ENCODE measurements around the gene GLOD5. TPM values are rescaled to one million over a fixed set of nuclear protein-coding genes. Genes with fewer than 3 reads are reported as not detected.
"Not testable (repeated sequence)": the region's sequence is repeated elsewhere in the genome, so short reads cannot be mapped to it uniquely, and the experiment has no call there.

The GLOD5 gene
- total RNA-seq, 2 experiments from 2014 or later = not detected

DNA sequence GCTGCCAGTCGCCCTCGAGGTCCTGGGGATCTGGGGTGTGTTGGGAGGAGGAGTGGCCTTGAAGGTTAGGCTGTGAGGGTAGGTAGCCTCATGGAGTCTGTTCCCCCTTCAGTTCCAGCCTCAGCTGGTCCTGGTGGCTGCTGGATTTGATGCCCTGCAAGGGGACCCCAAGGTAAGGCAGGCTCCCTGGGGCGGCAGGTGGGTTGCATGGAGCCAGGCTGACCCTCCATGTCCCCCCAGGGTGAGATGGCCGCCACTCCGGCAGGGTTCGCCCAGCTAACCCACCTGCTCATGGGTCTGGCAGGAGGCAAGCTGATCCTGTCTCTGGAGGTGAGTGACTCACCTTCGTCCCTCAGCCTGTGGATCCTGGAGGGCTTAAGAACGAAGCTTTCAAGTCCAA is 53.2 kb downstream of the GLOD5 start:
- ATAC-seq (no peak), DNase-seq (no peak)
- Mint-ChIP-seq H3K27ac (no peak overlapping the region), H3K9me3 (ENCODE audit: low read depth) (no peaks in the 10 kb centered on the region), H3K4me1 (no peaks in the 10 kb centered on the region), H3K36me3 (peaks cover 7% of the 10 kb centered on the region), H3K27me3 (no peaks in the 10 kb centered on the region), H3K4me3 (no peak overlapping the region)
- CTCF ChIA-PET = no interaction called here

GRCh38 chrX:48815266-48815665 is 53.7 kb downstream of the GLOD5 start:
- no peak for DNase-seq
- Mint-ChIP-seq H3K9me3 (ENCODE audit: low read depth) (no peaks in the 10 kb centered on the region), H3K27me3 (no peaks in the 10 kb centered on the region), H3K36me3 (peaks cover 8% of the 10 kb centered on the region), H3K27ac (no peak overlapping the region), H3K4me1 (no peaks in the 10 kb centered on the region), H3K4me3 (no peak overlapping the region)
- no peak for ATAC-seq
- CTCF ChIA-PET = no interaction called here

GRCh38 chrX:48816014-48816810 is 54.7 kb downstream of the GLOD5 start:
- DNase-seq = no peak
- Mint-ChIP-seq H3K4me3 (no peak overlapping the region), H3K27me3 (no peaks in the 10 kb centered on the region), H3K4me1 (no peaks in the 10 kb centered on the region), H3K9me3 (ENCODE audit: low read depth) (no peaks in the 10 kb centered on the region), H3K27ac (no peak overlapping the region), H3K36me3 (peaks cover 7% of the 10 kb centered on the region)
- no peak for ATAC-seq
- CTCF ChIA-PET = no interaction called here

GRCh38 chrX:48818098-48818497 is 56.6 kb downstream of the GLOD5 start:
- H3K4me3 Mint-ChIP-seq = no peak overlapping the region
- no peaks in the 10 kb centered on the region for H3K4me1 Mint-ChIP-seq
- no peak overlapping the region for H3K27ac Mint-ChIP-seq
- peaks cover 3% of the 10 kb centered on the region for H3K36me3 Mint-ChIP-seq
- ATAC-seq = no peak
- no peak for DNase-seq
- CTCF ChIA-PET = no interaction called here
- no peaks in the 10 kb centered on the region for H3K27me3 Mint-ChIP-seq
- H3K9me3 Mint-ChIP-seq (ENCODE audit: low read depth) = no peaks in the 10 kb centered on the region

GRCh38 chrX:48818866-48819265 is 57.3 kb downstream of the GLOD5 start:
- DNase-seq = no peak
- H3K9me3 Mint-ChIP-seq (ENCODE audit: low read depth) = no peaks in the 10 kb centered on the region
- H3K4me3 Mint-ChIP-seq = no peak overlapping the region
- no peak for ATAC-seq
- H3K27me3 Mint-ChIP-seq = no peaks in the 10 kb centered on the region
- peaks cover 3% of the 10 kb centered on the region for H3K36me3 Mint-ChIP-seq
- no peak overlapping the region for H3K27ac Mint-ChIP-seq
- no peaks in the 10 kb centered on the region for H3K4me1 Mint-ChIP-seq
- CTCF ChIA-PET = no interaction called here

GRCh38 chrX:48819394-48819793 is 57.8 kb downstream of the GLOD5 start:
- CTCF ChIA-PET; DNase-seq; H3K9me3 Mint-ChIP-seq (ENCODE audit: low read depth); H3K27ac Mint-ChIP-seq; H3K4me3 Mint-ChIP-seq; H3K4me1 Mint-ChIP-seq; H3K27me3 Mint-ChIP-seq; H3K36me3 Mint-ChIP-seq; ATAC-seq: not testable (repeated sequence)

DNA sequence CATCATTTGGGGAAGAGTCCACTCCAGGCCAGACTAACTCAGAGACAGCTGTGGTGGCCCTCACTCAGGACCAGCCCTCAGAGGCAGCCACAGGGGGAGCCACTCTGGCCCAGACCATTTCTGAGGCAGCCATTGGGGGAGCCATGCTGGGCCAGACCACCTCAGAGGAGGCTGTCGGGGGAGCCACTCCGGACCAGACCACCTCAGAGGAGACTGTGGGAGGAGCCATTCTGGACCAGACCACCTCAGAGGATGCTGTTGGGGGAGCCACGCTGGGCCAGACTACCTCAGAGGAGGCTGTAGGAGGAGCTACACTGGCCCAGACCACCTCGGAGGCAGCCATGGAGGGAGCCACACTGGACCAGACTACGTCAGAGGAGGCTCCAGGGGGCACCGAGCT is 61.5 kb downstream of the GLOD5 start:
- H3K27ac Mint-ChIP-seq = no peak overlapping the region
- peaks cover 12% of the 10 kb centered on the region for H3K27me3 Mint-ChIP-seq
- H3K4me3 Mint-ChIP-seq = no peak overlapping the region
- peaks cover 7% of the 10 kb centered on the region for H3K4me1 Mint-ChIP-seq
- H3K36me3 Mint-ChIP-seq = peaks cover 8% of the 10 kb centered on the region
- ATAC-seq (no peak), DNase-seq (no peak)
- no peaks in the 10 kb centered on the region for H3K9me3 Mint-ChIP-seq (ENCODE audit: low read depth)
- CTCF ChIA-PET = interaction anchor here (1.0 kb wide), 1 partner anchor 80 kb away, joined by 3 read pairs; no protein-coding TSS in a partner anchor

Other genes starting within 250 kb of the GLOD5 start
- 100 to 1,000 TPM; 359 to 395 TPM for gene EBP, start 239.9 kb upstream of the GLOD5 start, total RNA-seq
- gene TBC1D25, start 222.0 kb upstream of the GLOD5 start, total RNA-seq = 10 to 100 TPM; 23.2 to 26.3 TPM
- gene RBM3, start 187.3 kb upstream of the GLOD5 start, total RNA-seq = 100 to 1,000 TPM; 149 to 183 TPM
- 10 to 100 TPM; 32.6 to 42.9 TPM for gene WDR13, start 164.3 kb upstream of the GLOD5 start, total RNA-seq
- 100 to 1,000 TPM; 138 to 161 TPM for gene WAS, start 77.9 kb upstream of the GLOD5 start, total RNA-seq
- 10 to 100 TPM; 40.1 to 41.4 TPM for gene SUV39H1, start 65.0 kb upstream of the GLOD5 start, total RNA-seq
- not detected for gene GATA1, start 24.8 kb downstream of the GLOD5 start, total RNA-seq
- gene HDAC6, start 40.3 kb downstream of the GLOD5 start, total RNA-seq = 100 to 1,000 TPM in 1 of 2 experiments, 10 to 100 TPM in 1; 76.8 to 107 TPM
- gene ERAS, start 64.8 kb downstream of the GLOD5 start, total RNA-seq = not detected
- gene PCSK1N, start 73.9 kb downstream of the GLOD5 start, total RNA-seq = under 1 TPM; 0.21 to 0.93 TPM
- 10 to 100 TPM; 52.9 to 53.2 TPM for gene TIMM17B, start 136.0 kb downstream of the GLOD5 start, total RNA-seq
- 10 to 100 TPM; 65.1 to 86.9 TPM for gene PQBP1, start 136.2 kb downstream of the GLOD5 start, total RNA-seq
- 10 to 100 TPM; 13.0 to 21.0 TPM for gene SLC35A2, start 149.9 kb downstream of the GLOD5 start, total RNA-seq
- gene PIM2, start 157.3 kb downstream of the GLOD5 start, total RNA-seq = 100 to 1,000 TPM; 168 to 252 TPM
- 10 to 100 TPM; 56.9 to 65.2 TPM for gene OTUD5, start 195.9 kb downstream of the GLOD5 start, total RNA-seq
- 1 to 10 TPM; 2.9 to 5.5 TPM for gene KCND1, start 210.1 kb downstream of the GLOD5 start, total RNA-seq
- 100 to 1,000 TPM; 104 to 126 TPM for gene GRIPAP1, start 240.5 kb downstream of the GLOD5 start, total RNA-seq

Measured in activated CD8-positive, alpha-beta memory T cell treated with anti-CD3 and anti-CD28 coated beads, Interleukin-2, amount 10 ng/mL, durations not matched to agents 7 days and 5 days (primary cell).